K562 (cell line): Measurements from ENCODE around the gene ABCE1. TPM values are rescaled to one million over a fixed set of nuclear protein-coding genes. Genes with fewer than 3 reads are reported as not detected.

Experiments used
- ATAC-seq: fragments of 200-7000 bp; cut with Tn5 transposase; 3 replicates; pipeline ENCODE4 v1.9.1; 2020; ENCODE audit warnings: moderate library complexity
- BruUV-seq: library from RNA; stranded (reverse); fragments of 400-500 nt; replicated peaks from 2 replicates; lab custom pipeline; 2021; lab: Mats Ljungman, UMichigan
- CTCF ChIA-PET: fragments of 300-600 bp; formaldehyde crosslinking; extraction: SDS; loops from one replicate; lab custom pipeline; 2021; ENCODE audit warnings: low intra/inter-chr PET ratio; lab: Yijun Ruan, JAX
- POLR2A ChIA-PET: fragments of 300-600, 350-650 bp; sonication (Branson Sonifier 250); formaldehyde crosslinking; extraction: SDS; loops from one replicate; lab custom pipeline; 2021; ENCODE audit warnings: antibody characterized with exemption, inconsistent platforms; lab: Yijun Ruan, JAX
- DNase-seq, 4 experiments: peaks; one replicate each; pipeline versions ENCODE4 v3.0.0 to v3.0.0-alpha.2; 2011 to 2018; ENCODE audit warnings: low spot score in 3 of 4, mixed read lengths in 3 of 4; ENCODE audit errors: extremely low read depth in 1 of 4
- FAIRE-seq: peaks from 2 replicates; lab custom pipeline; 2011; peaks lifted over from hg19 to GRCh38; lab: Jason Lieb, UNC
- H2AFZ ChIP-seq: 2 replicates; pipeline ENCODE4 v1.6.0; 2011; ENCODE audit warnings: low read depth, low read length, control low read depth, inconsistent platforms
- H3K27ac ChIP-seq: fragments of 200-600 bp; 3 replicates; pipeline ENCODE4 v1.8.0; 2011; ENCODE audit warnings: low read depth, mild to moderate bottlenecking, control low read depth, inconsistent platforms, low read length, moderate library complexity, mixed read lengths; ENCODE audit errors: extremely low read depth
- H3K27me3 ChIP-seq, 2 experiments: fragments of 300-600 bp in 1 of 2; 2 replicates in 1 of 2; 3 replicates in 1 of 2; pipeline versions ENCODE4 v1.6.0 to v1.8.0; 2011; ENCODE audit warnings: inconsistent platforms in 2 of 2, low read length in 2 of 2, mild to moderate bottlenecking in 1 of 2, mixed read lengths in 1 of 2, moderate library complexity in 1 of 2; ENCODE audit not compliant: control insufficient read depth in 2 of 2, insufficient read depth in 2 of 2
- H3K36me3 ChIP-seq: fragments of 300-600 bp; 3 replicates; pipeline ENCODE4 v1.8.0; 2011; ENCODE audit warnings: mild to moderate bottlenecking, low read length, inconsistent platforms; ENCODE audit not compliant: control insufficient read depth, insufficient read depth
- H3K4me1 ChIP-seq, 2 experiments: fragments of 200-600 bp in 1 of 2; replicated peaks in 1 of 2; 2 replicates in 1 of 2; 3 replicates in 1 of 2; pipeline versions ENCODE4 v1.5.1 to v1.8.0; 2011; ENCODE audit warnings: inconsistent platforms in 2 of 2, low read length in 2 of 2, mild to moderate bottlenecking in 1 of 2, mixed read lengths in 1 of 2, moderate library complexity in 1 of 2; ENCODE audit not compliant: control insufficient read depth in 2 of 2, insufficient read depth in 2 of 2
- H3K4me2 ChIP-seq: 2 replicates; pipeline ENCODE4 v1.6.1; 2011; ENCODE audit warnings: low read length, control low read depth, inconsistent platforms, mixed read lengths; ENCODE audit not compliant: insufficient read depth
- H3K4me3 ChIP-seq: fragments of 200-600 bp; sonication (generic), shearing (Covaris generic); 2 replicates; pipeline ENCODE4 v1.5.1; 2016; ENCODE audit warnings: control low read depth, inconsistent platforms
- H3K79me2 ChIP-seq: fragments of 200-600 bp; 3 replicates; pipeline ENCODE4 v1.8.0; 2011; ENCODE audit warnings: low read length, inconsistent platforms; ENCODE audit not compliant: control insufficient read depth, insufficient read depth
- H3K9ac ChIP-seq, 2 experiments: 2 replicates each; pipeline versions ENCODE4 v1.6.0 to v1.6.1; 2011; ENCODE audit warnings: low read depth in 2 of 2, low read length in 2 of 2, control low read depth in 1 of 2, inconsistent platforms in 1 of 2, mild to moderate bottlenecking in 1 of 2, mixed read lengths in 1 of 2; ENCODE audit not compliant: insufficient read depth in 1 of 2
- H3K9me1 ChIP-seq: one replicate; pipeline ENCODE4 v1.6.0; 2011; ENCODE audit warnings: inconsistent platforms, mild to moderate bottlenecking, low read length, moderate library complexity; ENCODE audit not compliant: control insufficient read depth, insufficient read depth
- H3K9me3 ChIP-seq: replicated peaks from 2 replicates; pipeline ENCODE4 v1.5.1; 2011; ENCODE audit warnings: low read depth, low read length, inconsistent platforms; ENCODE audit not compliant: control insufficient read depth, insufficient read depth
- H4K20me1 ChIP-seq: replicated peaks from 2 replicates; pipeline ENCODE4 v1.6.1; 2011; ENCODE audit warnings: low read length, inconsistent platforms, mixed read lengths; ENCODE audit not compliant: control insufficient read depth, insufficient read depth
- BRCA1 ChIP-seq, 2 experiments: fragments of 450-650 bp in 1 of 2; sonication (generic) in 1 of 2; formaldehyde crosslinking in 1 of 2; IDR thresholded peaks; 2 replicates each; pipeline versions ENCODE4 v1.5.0 to v1.6.1; 2017 to 2020; ENCODE audit warnings: mild to moderate bottlenecking in 1 of 2, missing genetic modification reagents in 1 of 2
- CEBPB ChIP-seq: fragments of 450-650 bp; IDR thresholded peaks from 2 replicates; pipeline ENCODE4 v1.6.1; 2016; ENCODE audit warnings: missing genetic modification characterization, missing compliant biosample characterization
- HMG20A ChIP-seq: fragments of 450-650 bp; formaldehyde crosslinking; conservative IDR thresholded peaks from 2 replicates; pipeline ENCODE4 v1.4.0; 2020; ENCODE audit warnings: mild to moderate bottlenecking, mixed read lengths
- MBD1 ChIP-seq: fragments of 250-450 bp; sonication (Bioruptor Pico); IDR thresholded peaks from 2 replicates; pipeline ENCODE4 v1.8.0; 2022; ENCODE audit warnings: inconsistent platforms
- POLR2G ChIP-seq: fragments of 200-400 bp; formaldehyde crosslinking; IDR thresholded peaks from 2 replicates; pipeline ENCODE4 v1.6.1; 2017; ENCODE audit warnings: low read depth, mild to moderate bottlenecking, antibody characterized with exemption, low read length, moderate library complexity
- STAT5B ChIP-seq: fragments of 250-450 bp; sonication (Bioruptor Pico); IDR thresholded peaks from 2 replicates; pipeline ENCODE4 v1.8.0; 2021; ENCODE audit warnings: mild to moderate bottlenecking, inconsistent platforms
- ZNF133 ChIP-seq: fragments of 250-450 bp; sonication (Bioruptor Pico); IDR thresholded peaks from 2 replicates; pipeline ENCODE4 v1.4.0; 2020; ENCODE audit warnings: mild to moderate bottlenecking
- WGBS: fragments of 100-300 bp; shearing (Covaris generic); methylation state at CpG from one replicate; pipeline ENCODE4 v1.1.6; 2016; ENCODE audit warnings: low coverage, mixed read lengths; ENCODE audit not compliant: insufficient coverage; ENCODE audit errors: missing lambda C conversion rate; 5-methylcytosine and 5-hydroxymethylcytosine counted together
- in situ Hi-C: fragments of 300-500 bp; cut with MboI; formaldehyde crosslinking; loops from 4 replicates; pipeline ENCODE4 v1.15.0; 2018; ENCODE audit warnings: inconsistent platforms, mixed read lengths
- intact Hi-C: fragments of 100-400 bp; cut with micrococcal nuclease; formaldehyde crosslinking; loops from 2 replicates; pipeline ENCODE4 v1.14.2; 2022
- polyA plus RNA-seq, 8 experiments: library from polyadenylated mRNA; depleted of rRNA in 4 of 8; stranded (reverse) in 5 of 8; unstranded in 3 of 8; fragments of >200 nt; fragmentation: Nextera tagmentation in 2 of 8; fragmentation: Illumina TruSeq in 1 of 8; extraction: Ambion mirVana in 2 of 8; extraction: Trizol in 1 of 8; gene quantifications; 2 replicates each; pipeline versions ENCODE4 v1.2.1 to v1.2.3, GENCODE V29; 2011 to 2014; ENCODE audit warnings: inconsistent platforms in 1 of 8, missing spikeins in 1 of 8
- total RNA-seq, 7 experiments: library from RNA; depleted of rRNA in 6 of 7; stranded (reverse); fragments of >200 nt in 6 of 7; fragmentation: Illumina TruSeq in 2 of 7; extraction: Trizol in 2 of 7; gene quantifications; 2 replicates each; pipeline versions ENCODE4 v1.2.1 to v1.2.3, GENCODE V29; 2011 to 2021; ENCODE audit warnings: low replicate concordance in 1 of 7
- TF ChIP-seq, protein P1 (sequence below), 2 experiments: fragments of 450-650 bp in 1 of 2; sonication (generic) in 1 of 2; formaldehyde crosslinking in 1 of 2; IDR thresholded peaks in 1 of 2; conservative IDR thresholded peaks in 1 of 2; 2 replicates each; pipeline versions ENCODE4 v1.6.1 to v1.8.1; 2016 to 2023; ENCODE audit warnings: mild to moderate bottlenecking in 2 of 2, moderate library complexity in 2 of 2, inconsistent platforms in 1 of 2, missing genetic modification reagents in 1 of 2
- TF ChIP-seq, protein P2 (sequence below): fragments of 250-450 bp; sonication (Bioruptor Pico); IDR thresholded peaks from 2 replicates; pipeline ENCODE4 v1.4.0; 2020; ENCODE audit warnings: mild to moderate bottlenecking, moderate library complexity, borderline replicate concordance

Gene ABCE1
- total and polyA plus RNA-seq, 9 of the 15 experiments (the other 6 are each of a cell fraction or from before 2014, with no cell fraction given) = 134 to 256 (median 169) TPM

DNA sequence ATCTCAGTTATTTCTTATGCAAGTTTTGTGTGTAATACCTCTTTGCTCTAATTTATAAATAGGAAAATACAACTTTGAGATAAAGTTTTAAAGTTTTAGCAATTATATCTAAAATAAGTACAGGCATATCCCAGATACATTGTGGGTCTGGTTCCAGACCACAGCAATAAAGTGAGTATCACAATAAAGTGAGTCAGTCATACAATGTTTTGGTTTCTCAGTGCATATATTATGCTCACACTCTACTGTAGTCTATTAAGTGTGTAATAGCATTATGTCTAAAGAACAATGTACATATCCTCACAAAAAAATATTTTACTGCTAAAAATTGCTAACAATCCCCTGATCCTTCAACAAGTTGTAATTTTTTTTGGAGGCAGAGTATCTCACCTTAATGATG lies 49.3 kb upstream of the ABCE1 start:
- no peak overlapping the region for H3K4me2 ChIP-seq
- no peaks in the 10 kb centered on the region for H4K20me1 ChIP-seq
- H3K36me3 ChIP-seq = peaks cover 9% of the 10 kb centered on the region; the same call in 1 of the 3 replicates
- H3K4me3 ChIP-seq = no peak overlapping the region
- BruUV-seq = no TSS peak
- ChIA-PET POLR2A (no interaction called here), CTCF (interaction anchor here (0.5 kb wide), 1 partner anchor 623 kb away, joined by 3 read pairs; no protein-coding TSS in a partner anchor)
- ATAC-seq (no peak), DNase-seq (no peak), FAIRE-seq (no peak)
- H3K79me2 ChIP-seq = peaks cover 6% of the 10 kb centered on the region; the same call in 2 of the 3 replicates
- no peak overlapping the region for H2AFZ ChIP-seq
- in situ Hi-C loops = no loop called here
- no peaks in the 10 kb centered on the region for H3K9me1 ChIP-seq
- no peaks in the 10 kb centered on the region for H3K9me3 ChIP-seq
- TF ChIP-seq HMG20A (CRISPR knock-in tag) (no peak), ZNF133 (CRISPR knock-in tag) (no peak), STAT5B (CRISPR knock-in tag) (no peak), BRCA1 (IDR thresholded peaks at IDR 0.05) (no peak), BRCA1 (CRISPR knock-in tag; IDR thresholded peaks at IDR 0.05) (no peak), POLR2G (no peak)
- H3K9ac ChIP-seq = no peak overlapping the region
- H3K27me3 ChIP-seq = no peaks in the 10 kb centered on the region
- no peak overlapping the region for H3K27ac ChIP-seq
- intact Hi-C loops = no loop called here
- peaks cover 0 to 3% of the 10 kb centered on the region in 2 experiments; a peak in 3 of 5 replicates for H3K4me1 ChIP-seq

GRCh38 chr4:145049241-145049640 lies 48.9 kb upstream of the ABCE1 start:
- ATAC-seq (no peak), FAIRE-seq (no peak), DNase-seq (no peak)
- H3K27ac ChIP-seq = no peak overlapping the region
- H3K9me1 ChIP-seq = no peaks in the 10 kb centered on the region
- H3K9me3 ChIP-seq = no peaks in the 10 kb centered on the region
- ChIA-PET CTCF (no interaction called here), POLR2A (interaction anchor here (1.1 kb wide), 1 partner anchor 27 kb away, joined by 3 read pairs; no protein-coding TSS in a partner anchor)
- intact Hi-C loops (no loop called here), in situ Hi-C loops (no loop called here)
- H3K79me2 ChIP-seq = peaks cover 6% of the 10 kb centered on the region; the same call in 2 of the 3 replicates
- H4K20me1 ChIP-seq = no peaks in the 10 kb centered on the region
- H2AFZ ChIP-seq = no peak overlapping the region
- no peaks in the 10 kb centered on the region for H3K27me3 ChIP-seq
- H3K9ac ChIP-seq = no peak overlapping the region
- no peak overlapping the region for H3K4me2 ChIP-seq
- peaks cover 0 to 3% of the 10 kb centered on the region in 2 experiments; a peak in 3 of 5 replicates for H3K4me1 ChIP-seq
- no TSS peak for BruUV-seq
- H3K36me3 ChIP-seq = peaks cover 9% of the 10 kb centered on the region; the same call in 1 of the 3 replicates
- H3K4me3 ChIP-seq = no peak overlapping the region
- 44% methylated on average over 1 of the region's 1 CpG for WGBS
- no peak for TF ChIP-seq MBD1 (CRISPR knock-in tag)
- TF ChIP-seq, protein P1, sequence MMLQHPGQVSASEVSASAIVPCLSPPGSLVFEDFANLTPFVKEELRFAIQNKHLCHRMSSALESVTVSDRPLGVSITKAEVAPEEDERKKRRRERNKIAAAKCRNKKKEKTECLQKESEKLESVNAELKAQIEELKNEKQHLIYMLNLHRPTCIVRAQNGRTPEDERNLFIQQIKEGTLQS (IDR thresholded peaks at IDR 0.05) = peak; percentile 88
- TF ChIP-seq, protein P1 (CRISPR knock-in tag; conservative IDR thresholded peaks at IDR 0.05) = no peak
- TF ChIP-seq, protein P2, sequence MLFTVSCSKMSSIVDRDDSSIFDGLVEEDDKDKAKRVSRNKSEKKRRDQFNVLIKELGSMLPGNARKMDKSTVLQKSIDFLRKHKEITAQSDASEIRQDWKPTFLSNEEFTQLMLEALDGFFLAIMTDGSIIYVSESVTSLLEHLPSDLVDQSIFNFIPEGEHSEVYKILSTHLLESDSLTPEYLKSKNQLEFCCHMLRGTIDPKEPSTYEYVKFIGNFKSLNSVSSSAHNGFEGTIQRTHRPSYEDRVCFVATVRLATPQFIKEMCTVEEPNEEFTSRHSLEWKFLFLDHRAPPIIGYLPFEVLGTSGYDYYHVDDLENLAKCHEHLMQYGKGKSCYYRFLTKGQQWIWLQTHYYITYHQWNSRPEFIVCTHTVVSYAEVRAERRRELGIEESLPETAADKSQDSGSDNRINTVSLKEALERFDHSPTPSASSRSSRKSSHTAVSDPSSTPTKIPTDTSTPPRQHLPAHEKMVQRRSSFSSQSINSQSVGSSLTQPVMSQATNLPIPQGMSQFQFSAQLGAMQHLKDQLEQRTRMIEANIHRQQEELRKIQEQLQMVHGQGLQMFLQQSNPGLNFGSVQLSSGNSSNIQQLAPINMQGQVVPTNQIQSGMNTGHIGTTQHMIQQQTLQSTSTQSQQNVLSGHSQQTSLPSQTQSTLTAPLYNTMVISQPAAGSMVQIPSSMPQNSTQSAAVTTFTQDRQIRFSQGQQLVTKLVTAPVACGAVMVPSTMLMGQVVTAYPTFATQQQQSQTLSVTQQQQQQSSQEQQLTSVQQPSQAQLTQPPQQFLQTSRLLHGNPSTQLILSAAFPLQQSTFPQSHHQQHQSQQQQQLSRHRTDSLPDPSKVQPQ (CRISPR knock-in tag) = no peak
- peak; percentile 78 for TF ChIP-seq CEBPB (tag)
